HG03039 (cell line): ENCODE measurements around the gene RTP1.
"Not testable (repeated sequence)": the region's sequence is repeated elsewhere in the genome, so short reads cannot be mapped to it uniquely, and the experiment has no call there.

ENCODE experiments used
- ATAC-seq: cut with Tn5 transposase; IDR thresholded peaks from one replicate; pipeline ENCODE4 v1.9.1; 2021; ENCODE audit warnings: mild to moderate bottlenecking, moderate library complexity; ENCODE audit not compliant: unreplicated experiment

The RTP1 gene

DNA sequence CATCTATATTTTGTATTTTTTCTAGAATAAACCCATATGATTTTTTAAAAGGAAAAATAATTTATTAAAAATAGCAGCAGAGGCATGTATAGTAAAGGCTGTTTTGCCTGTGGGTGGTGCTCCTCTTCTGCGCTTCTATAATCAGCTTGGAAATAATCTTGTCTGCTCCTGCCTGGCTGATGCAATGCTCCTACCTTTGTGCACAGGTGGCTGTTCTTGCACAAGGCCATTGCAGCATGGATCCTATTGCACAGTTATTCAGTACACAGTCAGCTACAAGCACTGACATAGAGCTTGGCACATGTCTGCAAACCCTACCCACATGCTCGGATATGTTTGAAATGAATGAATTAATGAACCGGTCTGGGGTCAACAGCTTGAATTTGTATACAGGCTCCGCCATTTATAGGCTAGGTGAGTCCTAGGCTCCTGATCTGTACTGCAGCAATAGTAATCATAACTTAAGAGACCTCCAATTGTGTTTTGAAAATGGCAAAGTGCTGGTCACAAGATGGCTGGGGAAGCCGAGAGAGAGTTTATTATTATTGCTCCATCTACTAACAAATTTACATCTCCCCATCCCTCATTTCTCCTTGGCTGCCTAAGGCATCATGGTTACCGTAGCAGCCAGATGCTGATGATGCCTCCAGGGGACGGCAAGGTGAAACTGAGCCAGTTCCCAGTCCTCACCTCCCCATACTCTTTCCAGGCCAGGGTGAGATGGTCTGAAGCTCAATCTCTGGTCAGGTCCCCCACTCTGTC lies 532 bp upstream of the RTP1 start:
- no peak for ATAC-seq

DNA sequence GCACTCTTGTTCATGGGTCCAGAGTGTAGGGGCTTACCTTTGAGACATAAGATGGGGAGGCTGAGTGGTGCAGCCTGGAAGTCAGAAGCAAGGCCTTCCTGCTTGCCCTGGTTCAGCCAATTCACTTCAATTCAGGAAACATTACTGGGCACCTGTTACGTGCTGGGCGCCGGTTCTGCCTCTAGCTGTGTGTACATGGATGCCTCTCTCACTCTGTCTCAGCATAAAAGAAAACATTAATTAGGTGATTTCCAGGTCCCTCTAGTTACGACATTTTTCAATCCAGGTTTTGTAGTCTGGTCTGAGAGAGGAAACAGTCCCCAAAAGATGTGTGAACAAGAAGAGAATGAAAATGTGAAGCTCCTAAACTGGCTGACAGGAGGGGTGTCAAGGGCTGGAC lies 1.2 kb downstream of the RTP1 start:
- no peak for ATAC-seq

DNA sequence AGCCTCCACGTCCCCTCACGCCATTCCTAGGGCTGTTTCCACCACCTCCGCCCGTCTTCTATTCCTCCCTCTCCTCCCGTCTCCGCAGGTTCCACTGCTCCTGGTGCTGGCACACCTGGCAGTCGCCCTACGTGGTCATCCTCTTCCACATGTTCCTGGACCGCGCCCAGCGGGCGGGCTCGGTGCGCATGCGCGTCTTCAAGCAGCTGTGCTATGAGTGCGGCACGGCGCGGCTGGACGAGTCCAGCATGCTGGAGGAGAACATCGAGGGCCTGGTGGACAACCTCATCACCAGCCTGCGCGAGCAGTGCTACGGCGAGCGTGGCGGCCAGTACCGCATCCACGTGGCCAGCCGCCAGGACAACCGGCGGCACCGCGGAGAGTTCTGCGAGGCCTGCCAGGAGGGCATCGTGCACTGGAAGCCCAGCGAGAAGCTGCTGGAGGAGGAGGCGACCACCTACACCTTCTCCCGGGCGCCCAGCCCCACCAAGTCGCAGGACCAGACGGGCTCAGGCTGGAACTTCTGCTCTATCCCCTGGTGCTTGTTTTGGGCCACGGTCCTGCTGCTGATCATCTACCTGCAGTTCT lies 2.3 kb downstream of the RTP1 start:
- not testable (repeated sequence) for ATAC-seq

DNA sequence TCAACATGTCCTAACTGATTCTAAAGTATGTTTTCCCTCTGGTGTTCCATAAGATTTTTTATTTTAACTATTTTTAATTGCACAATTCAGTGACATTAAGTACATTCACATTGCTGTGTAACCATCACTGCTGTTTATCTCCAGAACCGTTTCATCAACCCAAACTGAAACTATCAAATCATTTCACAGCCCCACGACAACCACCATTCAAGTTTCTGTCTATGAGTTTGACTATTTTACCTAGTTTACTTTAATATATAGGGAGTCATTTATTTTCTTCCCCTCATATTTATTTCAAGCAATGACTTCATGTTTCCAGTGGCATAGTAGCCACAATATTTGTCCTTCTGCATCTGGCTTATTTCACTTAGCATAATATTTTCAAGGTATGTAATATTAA lies 8.4 kb downstream of the RTP1 start:
- ATAC-seq = no peak

DNA sequence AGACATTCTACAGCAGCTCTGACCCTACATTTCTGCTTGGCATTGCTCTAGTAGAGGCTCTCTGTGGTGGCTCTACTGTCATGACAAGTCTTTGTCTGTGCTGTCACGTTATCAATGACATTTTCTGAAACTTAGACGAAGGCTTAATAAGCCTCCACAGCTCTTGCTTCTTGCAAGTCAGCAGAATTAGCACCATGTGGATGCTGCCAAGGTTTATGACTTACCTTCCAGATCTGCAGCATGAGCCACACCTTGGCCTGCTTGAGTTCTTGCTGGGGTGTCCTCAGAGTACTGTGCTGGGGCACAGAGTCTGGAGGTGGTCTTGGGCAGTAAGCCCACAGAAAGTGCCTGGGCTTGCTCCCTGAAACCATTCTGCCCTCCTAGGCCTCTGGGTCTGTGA lies 9.8 kb downstream of the RTP1 start:
- no peak for ATAC-seq

DNA sequence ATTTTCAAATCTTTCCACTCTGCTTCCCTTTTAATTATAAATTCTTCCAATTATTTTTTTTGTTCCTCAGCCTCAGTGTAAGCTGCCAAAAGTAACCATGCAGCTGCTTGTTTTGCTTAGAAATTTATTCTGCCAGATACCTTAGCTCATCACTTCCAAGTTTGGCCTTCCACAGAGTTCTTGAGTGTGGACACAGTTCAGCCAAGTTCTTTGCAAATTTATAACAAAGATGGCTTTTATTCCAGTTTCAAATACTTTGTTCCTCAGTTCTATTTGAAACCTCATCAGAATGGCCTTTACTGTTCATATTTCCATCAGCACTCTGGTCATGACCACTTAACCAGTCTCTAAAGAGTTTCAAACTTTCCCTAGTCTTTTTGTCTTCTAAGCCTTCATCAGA lies 10.3 kb downstream of the RTP1 start:
- ATAC-seq = no peak

DNA sequence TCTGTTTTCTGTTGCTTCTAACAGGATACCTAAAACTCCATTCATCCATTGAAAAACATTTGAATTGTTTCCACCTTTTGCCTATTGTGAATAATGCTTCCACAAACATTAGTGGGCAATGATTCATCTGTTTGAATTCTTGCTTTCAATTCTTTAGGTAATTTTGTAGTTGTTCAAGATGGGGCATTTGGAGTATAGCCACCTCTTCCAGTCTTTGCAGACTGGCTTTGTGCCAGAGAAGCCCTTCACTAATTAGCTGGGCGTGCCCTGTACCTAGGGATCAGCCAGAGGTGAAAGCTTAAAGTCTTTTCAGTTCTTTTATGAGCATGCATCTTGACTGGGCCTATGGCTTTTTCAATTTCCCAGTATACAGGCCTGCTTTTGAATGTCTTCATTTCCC lies 10.9 kb downstream of the RTP1 start:
- no peak for ATAC-seq

DNA sequence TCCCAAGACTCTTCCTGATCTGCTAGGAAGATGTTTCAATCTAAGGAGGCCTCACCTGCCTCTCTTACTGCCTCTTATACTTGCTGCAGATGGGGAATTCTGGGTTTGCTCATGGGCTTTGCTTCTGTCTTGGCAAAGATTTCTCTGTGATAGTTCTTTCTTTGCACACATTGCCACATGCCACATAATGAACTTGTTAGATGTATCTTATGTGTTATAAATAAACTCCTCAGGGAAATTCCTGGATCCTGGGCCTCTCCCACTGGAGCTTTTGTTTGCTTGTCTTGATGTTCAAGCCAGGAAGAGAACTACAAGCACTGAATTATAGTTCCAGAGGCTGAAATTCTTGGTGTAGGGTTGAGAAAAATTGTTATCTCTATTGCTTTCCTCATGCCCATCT lies 12.2 kb downstream of the RTP1 start:
- no peak for ATAC-seq

DNA sequence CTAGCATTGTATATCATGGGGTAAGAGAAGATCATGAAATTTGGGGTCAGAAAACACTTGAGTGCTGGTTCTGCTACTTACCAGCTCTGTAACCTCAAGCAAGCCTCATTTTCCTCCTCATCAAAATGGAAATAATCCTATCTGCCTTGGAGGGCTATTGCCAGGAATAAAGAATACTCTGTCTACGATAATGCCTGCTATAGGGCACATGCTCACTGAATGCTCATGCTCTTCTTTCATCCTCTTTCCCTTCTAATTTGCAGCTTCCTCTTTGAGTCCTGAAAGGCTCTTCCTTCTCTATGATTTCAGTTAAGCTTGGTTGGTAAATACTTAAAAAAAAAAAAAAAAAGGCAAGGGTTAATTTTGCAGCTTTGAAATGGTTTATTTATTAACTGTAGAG lies 12.8 kb downstream of the RTP1 start:
- ATAC-seq = no peak

DNA sequence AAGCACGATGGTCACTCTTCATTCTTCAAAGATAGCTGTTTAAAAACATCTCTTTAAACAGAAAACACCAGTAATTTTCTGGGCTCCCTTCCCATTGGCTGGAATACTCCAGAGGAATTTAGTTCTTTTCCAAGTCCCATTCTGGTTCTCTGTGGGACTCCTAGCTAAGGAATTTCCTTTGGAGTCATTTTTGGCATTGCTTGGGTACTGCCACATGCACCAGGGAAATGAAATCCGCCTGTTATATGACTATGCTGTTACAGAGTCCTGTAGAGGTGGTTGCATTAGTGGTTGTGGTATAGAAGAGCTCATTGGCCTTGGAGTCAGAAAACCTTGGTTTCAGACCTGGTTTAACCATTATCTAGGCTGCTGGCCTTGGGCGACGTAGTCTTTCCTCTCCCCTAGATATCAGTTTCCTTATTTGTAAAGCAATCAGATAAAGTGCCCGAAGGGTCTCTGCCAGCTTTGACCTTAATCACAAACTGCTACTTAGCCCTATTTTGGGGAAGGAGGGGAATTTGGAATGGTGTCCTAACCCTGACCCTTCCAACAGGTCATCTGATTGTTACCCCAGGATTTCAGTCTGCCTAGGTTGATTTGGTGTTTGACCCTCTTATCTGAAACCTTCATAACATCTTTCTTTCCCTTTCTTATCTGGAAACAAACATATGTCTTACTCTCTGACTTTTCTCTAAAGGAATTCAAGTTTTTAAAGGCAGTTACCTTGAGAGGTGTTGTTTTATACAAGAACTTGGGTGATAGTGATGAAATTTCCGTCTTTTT lies 13.4 kb downstream of the RTP1 start:
- ATAC-seq = no peak

DNA sequence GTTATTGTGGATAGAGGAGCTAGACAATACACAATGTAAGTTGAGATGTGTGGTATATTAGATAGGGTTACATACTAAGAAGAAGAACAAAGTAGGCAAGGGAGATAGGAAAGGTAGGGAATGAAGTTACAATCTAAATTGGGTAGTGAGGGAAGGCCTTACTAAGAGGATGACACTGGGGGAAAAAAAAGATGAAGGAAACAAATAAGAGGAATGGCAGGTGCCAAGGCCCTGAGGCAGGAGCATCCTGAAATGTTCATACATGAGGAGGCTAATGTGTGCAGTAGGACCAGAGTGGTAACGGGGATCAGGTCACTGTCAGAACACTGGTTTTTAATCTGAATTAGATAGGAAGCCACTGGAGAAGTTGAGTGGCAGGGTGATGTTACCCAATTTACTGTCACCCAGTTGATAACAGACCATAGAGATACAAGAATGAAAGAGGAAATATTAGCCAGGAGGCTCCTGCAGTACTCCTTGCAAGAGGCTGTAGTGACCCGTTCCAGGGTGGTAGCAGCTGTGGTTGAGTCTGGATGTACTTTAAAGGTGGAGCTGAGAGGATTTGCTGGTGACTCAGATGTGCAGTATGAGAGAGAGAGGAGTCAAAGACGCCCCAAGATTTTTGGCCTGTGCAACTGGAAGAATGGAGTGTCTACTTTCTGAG lies 14.4 kb downstream of the RTP1 start:
- no peak for ATAC-seq

DNA sequence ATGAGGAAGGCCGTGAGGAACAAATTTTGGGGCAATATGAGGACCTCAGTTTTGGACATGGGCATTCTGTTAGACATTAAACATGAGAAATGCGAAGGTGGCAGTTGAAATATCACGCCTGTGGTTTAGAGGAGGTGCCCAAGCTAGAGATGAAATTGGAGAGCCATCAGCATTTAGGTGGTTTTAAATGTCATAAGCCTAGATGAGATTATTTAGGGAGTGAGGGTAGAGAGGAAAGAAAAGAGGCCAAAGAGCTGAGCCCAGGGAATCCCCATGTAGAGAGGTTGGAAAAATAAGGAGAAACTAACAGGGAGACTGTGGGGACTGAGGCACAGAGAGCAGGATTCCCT lies 14.9 kb downstream of the RTP1 start:
- no peak for ATAC-seq

DNA sequence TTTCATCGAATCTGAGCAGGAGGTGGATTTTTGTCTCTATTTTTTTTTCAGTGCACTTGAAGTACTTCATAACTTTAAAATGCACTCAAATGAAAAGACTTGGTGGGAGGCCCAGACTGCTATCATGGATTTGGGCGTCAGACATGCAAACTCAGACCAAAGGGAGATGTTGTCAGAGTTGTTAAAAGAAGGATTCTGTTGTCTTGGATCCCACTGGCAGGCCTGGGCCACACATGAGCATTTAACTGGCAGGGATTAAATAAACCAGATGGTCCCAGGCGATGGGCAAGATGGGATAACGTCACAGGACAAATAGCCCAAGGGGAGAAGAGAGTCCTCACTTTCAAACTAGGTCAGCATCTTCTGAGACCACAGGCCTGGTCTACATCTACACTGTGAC lies 15.4 kb downstream of the RTP1 start:
- ATAC-seq = no peak

DNA sequence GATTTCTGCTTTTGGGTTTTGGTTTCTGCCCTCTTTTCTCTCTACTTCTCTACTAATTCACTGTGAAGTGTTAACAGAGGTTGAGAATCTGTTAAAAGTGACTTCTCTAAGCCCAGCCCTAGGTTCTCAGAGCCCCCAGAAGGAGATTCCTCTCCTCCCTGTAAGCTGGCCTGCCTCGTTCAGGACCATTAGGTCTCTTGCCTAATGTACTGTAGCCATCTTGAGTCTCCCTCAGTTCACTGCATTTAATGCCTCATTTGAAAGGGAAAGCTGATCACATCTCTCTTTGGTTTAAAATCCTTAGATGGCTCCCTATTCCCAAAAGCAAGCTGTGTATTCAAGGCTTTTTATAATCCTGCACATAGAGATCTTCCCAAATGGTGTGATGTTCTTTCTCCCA lies 16.3 kb downstream of the RTP1 start:
- no peak for ATAC-seq

DNA sequence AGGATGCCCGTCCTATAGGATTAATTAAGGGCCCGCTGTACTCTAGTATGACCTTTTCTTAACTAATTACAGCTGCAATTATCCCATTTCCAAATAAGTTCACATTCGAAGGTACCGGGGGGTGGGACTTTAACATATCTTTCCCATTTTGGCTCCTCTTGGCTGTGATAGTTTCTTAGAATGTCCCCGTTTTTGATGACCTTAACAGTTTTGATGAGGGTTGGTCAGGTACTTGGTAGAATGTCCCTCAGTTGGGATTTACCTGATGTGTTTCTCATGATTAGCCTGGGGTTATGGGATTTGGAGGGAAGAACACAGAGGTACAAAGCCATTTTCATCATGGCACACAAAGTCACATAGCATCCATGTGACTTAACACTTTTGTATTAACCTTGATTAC lies 18.2 kb downstream of the RTP1 start:
- ATAC-seq = no peak

DNA sequence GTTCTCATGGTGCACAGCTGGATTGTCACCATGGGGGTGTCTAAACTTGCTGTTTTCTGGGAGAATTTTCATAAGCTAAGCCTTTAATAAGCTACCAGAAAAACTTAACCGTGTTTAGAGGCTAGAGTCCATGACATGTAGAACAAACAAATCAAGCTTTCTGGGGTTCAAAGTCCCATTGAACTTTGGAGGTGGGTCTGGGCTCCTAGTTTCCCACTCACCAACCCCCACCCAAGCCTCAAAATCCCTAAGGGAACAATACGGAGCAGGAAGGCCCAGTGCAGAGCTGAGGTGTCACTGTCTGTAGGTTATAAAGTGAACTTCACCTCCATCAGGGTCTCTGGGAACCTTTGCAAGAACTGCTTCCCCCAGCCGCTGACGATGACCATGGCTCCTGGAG lies 25.5 kb downstream of the RTP1 start:
- no peak for ATAC-seq

DNA sequence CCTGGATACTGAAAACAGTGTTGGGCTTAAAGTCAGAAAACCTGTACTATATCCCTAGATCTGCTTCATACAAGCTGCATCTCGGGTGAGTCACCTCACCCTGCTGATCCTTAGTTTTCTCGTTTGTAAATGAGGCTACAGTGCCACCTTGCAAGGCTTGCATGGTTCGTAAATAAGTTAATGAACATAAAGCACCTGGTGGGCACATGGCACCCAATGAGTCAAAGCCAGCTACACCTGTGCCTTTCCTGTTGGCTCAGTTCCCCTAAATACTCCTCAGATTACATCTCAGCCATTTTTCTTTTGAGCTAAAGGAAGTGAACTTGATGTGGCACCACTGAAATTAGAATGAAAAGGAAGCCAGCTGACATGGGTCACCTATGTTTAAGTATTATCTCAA lies 26.5 kb downstream of the RTP1 start:
- no peak for ATAC-seq

DNA sequence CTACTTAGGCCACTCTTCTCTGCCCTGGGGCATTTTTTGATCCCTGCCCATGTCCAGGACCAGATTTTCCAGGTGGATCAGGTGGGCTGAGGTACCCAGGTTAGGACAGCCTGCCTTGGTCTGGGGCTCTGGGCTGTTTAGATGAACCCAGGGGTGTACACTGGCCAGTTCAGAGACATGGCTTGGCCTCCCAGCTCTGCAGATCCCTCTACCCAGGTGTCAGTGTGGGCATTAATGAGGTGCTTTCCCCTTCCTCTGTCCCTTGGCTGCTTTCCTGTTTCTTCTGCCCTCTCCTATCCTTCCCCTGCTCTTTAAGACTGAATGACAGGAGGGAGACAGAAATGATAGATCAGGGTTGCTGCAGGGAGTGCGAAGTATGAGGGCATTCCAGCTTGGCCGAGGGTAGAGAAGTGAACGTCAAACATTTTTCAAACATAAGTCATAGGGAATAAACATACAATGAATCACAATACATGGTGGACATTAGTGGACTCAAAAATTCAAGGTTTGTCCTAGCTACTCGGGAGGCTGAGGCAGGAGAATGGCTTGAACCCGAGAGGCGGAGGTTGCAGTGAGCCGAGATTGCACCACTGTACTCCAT lies 30.5 kb downstream of the RTP1 start:
- no peak for ATAC-seq

DNA sequence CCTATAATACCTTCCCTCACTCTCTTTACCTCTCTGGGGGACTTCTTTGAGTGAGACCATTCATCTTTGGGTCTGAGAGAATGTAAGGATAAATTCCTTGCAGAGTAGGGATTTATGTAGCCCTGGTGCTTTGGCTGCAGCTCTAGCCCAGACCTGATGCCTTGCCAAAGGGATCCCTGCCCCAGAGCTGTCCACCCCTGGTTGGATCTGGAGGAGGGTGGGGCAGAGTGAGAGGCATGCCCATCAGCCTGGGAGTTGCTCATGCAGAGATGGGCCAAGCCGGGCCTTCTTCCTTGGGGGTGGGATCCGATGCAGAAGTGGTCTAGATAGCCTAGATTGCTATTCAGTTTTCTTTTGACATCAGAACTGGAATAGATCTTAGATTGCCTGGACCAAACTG lies 31.5 kb downstream of the RTP1 start:
- ATAC-seq = no peak

DNA sequence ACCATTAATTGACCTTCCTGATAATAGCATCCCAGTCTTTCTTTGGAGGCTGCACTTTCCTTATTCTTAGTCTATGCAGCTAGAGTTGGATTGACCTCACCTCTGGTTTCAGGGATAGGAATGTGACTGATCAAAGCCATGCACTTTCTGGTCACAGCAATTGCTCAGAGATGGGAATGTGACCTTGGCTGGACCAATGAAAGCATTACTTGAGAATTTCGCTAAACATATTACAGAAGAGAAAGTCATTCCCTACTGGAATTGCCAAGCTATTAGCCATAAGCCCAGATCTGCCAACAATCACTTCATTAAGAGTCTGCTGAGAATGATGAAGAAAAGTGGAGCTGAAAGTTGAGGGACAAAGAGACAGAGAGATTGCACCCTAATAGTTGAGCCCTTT lies 32.7 kb downstream of the RTP1 start:
- ATAC-seq = no peak

DNA sequence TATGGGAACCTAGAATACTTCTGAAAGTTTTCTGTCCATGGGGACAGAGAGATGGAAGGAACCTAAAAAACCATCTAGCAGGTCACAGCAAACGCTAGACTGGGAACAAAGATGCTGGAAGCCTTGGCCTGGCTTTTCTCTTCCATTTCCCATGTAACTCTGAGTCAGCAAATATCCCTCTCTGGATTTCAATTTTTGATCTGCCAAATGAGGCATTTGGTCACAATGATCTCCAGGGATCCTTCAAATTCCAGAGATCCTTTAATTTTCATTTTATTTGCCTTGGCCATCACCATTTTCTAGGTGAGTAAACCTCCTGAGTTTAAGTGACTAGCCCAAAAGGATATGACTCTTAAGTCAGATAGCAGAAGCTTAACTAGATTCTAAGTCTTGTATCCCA lies 39.7 kb downstream of the RTP1 start:
- ATAC-seq = no peak
